ENCODE data around the gene NHERF2.
"Not testable (repeated sequence)": the region's sequence is repeated elsewhere in the genome, so short reads cannot be mapped to it uniquely, and the experiment has no call there.

The NHERF2 gene

GRCh38 chr16:2028620-2029220 is 2.0 kb downstream of the NHERF2 start:
- DNase-seq, result no peak

DNA sequence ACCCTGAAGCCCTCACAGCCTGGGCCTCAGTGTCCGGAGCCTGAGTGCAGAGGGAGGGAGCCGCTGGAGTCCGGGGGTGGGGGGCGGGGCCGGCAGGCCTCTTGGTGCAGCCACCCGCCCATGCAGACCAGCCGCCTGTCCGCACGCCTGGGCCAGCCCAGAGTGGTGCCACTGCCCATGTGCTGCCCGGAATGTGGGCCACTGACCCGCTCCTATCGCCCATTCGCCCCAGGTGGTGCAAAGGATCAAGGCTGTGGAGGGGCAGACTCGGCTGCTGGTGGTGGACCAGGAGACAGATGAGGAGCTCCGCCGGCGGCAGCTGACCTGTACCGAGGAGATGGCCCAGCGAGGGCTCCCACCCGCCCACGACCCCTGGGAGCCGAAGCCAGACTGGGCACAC is 2.6 kb downstream of the NHERF2 start:
- DNase-seq, result no peak

- no peak for DNase-seq
Measured at GRCh38 chr16:2030036-2030435, 3.3 kb downstream of the NHERF2 start.

GRCh38 chr16:2031081-2031577 is 4.4 kb downstream of the NHERF2 start:
- no peak for DNase-seq

DNA sequence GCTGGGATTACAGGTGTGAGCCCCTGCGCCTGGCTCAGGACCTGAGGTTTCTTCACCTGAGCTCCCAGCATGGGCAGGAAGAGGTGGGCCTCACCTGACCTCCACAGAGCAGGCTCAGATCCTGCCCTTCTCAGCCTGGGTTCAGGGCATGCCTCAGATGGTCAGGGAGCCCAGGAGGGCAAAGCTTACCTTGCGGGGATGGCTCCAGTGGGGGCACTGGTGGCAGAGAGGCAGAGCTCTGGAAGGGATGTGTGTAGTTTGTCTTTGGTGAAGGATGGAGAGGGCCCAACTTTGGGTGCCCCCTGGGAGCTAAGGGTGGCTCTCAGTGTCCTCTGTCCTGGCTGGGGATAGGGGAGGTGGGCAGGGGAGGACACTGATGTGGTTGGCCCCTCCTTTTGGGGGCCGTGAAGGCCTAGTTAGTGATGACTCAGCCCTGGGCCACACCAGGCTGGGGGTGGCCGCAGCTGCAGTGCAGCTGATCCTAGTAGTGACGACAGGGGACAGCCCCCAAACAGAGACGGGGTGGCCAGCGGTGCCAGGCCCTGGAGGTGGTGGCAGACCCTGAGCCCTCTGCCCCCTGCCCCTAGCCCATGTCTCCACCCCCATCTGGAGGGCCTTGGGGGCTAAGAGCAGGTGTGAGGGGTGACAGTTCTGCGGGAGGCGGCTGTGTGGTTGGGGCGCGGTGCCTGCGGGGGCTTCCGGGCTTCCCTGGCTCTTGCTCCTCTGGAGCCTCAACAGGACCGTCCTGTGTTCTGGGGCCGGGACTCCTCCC is 5.8 kb downstream of the NHERF2 start:
- no peak for DNase-seq

DNA sequence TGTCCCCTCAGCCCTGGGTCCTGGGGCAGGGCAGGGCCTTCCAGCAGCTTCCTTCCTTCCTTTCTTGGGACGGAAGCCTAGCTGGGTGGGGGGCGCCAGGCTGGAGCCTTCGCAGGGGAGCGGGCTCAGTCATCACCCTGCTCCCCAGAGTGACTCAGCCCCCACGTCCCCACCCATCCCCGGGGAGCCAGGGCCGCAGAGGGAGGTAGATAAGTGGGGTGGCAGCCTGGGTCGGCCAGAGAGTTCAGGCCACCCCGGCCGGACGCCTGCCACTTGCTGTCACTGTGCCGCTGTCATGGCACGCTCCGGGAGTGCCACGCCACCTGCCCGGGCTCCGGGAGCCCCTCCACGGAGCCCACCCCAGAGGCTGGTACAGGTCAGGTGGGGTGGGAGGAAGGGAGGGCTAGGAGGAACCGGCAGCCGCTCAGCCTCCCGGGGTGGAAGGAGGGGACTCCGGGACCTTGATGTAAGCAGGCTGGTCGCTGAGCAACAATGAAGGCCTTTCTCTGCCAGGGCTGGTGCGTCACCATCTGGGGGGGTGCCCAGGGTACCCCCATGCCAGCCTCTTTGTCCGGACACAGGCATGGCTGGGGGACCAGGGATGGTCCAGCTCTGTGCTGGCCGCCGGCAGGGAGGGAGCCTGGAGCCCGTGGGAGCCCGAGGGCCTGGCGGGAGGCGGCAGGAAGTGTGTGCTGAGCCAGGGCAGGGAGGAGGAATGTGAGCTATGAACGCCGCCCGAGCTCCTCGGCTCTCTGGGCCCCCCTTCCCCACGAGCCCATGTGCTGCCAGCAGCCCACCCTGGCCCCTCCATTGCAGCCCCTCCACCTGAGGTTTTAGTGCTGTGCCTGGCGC is 6.6 kb downstream of the NHERF2 start:
- DNase-seq, result no peak

GRCh38 chr16:2033909-2034695 is 7.4 kb downstream of the NHERF2 start:
- DNase-seq, result not testable (repeated sequence)

- DNase-seq, result no peak
Measured at GRCh38 chr16:2034696-2035430, 8.2 kb downstream of the NHERF2 start.

GRCh38 chr16:2035431-2036199 is 8.9 kb downstream of the NHERF2 start:
- no peak for DNase-seq

- no peak for DNase-seq
Measured at GRCh38 chr16:2036200-2036966, 9.7 kb downstream of the NHERF2 start.

GRCh38 chr16:2037115-2037514 is 10.4 kb downstream of the NHERF2 start:
- DNase-seq, result no peak

DNA sequence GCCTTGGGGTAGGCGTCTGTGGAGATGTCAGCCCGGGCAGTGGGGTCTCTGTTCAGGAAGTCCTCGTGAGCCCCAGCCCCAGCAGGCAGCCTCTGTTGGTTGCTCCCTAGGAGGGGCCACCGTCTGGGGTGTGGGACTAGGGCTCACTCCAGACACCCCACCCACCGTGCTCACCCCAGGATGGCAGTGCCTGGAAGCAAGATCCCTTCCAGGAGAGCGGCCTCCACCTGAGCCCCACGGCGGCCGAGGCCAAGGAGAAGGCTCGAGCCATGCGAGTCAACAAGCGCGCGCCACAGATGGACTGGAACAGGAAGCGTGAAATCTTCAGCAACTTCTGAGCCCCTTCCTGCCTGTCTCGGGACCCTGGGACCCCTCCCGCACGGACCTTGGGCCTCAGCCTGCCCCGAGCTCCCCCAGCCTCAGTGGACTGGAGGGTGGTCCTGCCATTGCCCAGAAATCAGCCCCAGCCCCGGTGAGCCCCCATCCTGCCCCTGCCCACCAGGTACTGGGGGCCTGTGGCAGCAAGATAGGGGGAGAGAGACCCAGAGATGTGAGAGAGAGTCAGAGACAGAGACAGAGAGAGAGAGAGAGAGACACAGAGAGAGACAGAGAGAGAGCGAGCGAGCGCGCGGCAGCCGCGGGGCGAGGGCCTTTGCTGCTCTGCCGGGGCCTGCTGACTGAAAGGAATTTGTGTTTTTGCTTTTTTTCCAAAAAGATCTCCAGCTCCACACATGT is 11.1 kb downstream of the NHERF2 start:
- DNase-seq, result no peak

- no peak for DNase-seq
Measured at GRCh38 chr16:2038382-2039231, 11.9 kb downstream of the NHERF2 start.

DNA sequence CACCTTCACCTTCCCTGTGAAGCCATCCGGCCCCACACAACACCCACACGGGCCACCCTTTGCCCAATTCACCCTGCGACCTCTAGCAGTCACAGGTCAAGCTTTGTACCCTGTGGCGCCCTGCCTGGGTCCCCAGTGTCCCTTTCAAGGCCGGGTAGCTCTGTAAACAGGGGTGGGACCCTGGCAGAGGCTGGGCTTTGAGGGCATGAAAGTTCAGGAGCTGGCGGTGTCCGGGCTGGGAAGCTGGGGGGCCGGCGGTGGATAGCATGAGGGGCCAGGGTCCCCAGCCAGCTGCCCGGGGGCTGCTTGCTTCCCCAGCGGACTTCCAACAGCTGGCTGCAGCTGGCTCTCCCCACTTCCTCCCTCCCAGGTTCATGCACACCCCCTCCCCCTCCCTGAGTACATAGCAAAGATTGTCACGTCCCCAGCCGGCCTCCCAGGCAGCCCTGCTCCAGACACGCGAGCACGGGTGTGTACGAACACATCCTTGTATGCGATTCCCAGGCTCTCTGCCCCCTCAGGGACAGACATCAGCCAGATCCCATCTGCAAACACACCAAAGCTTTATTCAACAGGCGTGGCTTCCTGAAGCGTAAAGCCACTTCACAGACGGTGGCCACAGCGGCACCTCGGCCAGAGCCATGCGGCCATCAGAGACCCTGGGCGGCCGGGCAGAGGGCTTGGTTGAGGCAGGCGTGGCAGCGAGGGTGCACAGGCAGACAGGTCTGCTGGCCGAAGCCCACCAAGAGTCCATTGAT is 12.8 kb downstream of the NHERF2 start:
- DNase-seq, result no peak

GRCh38 chr16:2040041-2040786 is 13.5 kb downstream of the NHERF2 start:
- DNase-seq, result no peak

DNA sequence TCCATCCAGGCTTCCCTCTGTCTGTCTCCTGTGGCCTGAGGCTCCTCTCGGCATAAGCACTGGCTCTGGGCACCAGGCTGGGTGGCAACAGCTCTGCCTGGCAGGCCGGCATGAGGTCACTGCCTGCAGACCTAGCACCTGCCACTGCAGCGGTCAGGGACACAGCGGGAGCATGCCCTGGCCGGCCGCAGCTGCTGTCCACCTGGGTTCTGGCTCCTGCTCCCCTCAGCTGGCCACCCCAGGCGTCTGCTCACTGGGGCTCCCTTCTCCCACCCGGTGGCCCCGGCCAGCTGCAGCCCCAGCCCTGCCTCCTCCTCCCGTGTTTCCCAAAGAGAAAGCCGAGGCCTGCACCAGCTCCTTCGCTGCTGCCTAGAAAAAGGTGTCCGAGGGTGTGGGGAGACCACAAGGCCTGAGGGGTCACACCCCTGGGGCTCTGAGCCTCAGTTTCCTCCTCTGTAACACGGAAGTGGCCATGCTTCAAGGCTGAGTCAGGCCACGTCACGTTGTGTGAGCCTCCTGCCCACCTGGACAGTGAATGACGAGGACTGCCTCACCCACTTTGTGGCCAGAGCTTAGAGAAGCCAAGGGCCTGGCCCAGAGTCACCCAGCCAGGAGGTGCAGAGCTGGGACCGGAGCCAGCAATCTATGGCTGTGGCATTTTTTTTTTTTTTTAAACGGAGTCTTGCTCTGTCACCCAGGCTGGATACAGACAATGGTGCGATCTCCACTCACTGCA is 14.3 kb downstream of the NHERF2 start:
- DNase-seq, result no peak
